GM10266 (cell line): ENCODE data around the gene RAB3GAP2.
"Not testable (repeated sequence)": the region's sequence is repeated elsewhere in the genome, so short reads cannot be mapped to it uniquely, and the experiment has no call there.

Source experiments
- DNase-seq: peaks from one replicate; pipeline ENCODE4 v3.0.0; 2012; ENCODE audit errors: extremely low spot score
- TF ChIP-seq, protein P1 (sequence below): IDR thresholded peaks from 2 replicates; pipeline ENCODE4 v1.5.1; 2012; ENCODE audit warnings: mild to moderate bottlenecking, low read depth; ENCODE audit not compliant: control insufficient read depth, insufficient read depth; ENCODE audit errors: missing control alignments

The RAB3GAP2 gene

GRCh38 chr1:220313576-220313975 is 41.3 kb upstream of the RAB3GAP2 start:
- TF ChIP-seq, protein P1, sequence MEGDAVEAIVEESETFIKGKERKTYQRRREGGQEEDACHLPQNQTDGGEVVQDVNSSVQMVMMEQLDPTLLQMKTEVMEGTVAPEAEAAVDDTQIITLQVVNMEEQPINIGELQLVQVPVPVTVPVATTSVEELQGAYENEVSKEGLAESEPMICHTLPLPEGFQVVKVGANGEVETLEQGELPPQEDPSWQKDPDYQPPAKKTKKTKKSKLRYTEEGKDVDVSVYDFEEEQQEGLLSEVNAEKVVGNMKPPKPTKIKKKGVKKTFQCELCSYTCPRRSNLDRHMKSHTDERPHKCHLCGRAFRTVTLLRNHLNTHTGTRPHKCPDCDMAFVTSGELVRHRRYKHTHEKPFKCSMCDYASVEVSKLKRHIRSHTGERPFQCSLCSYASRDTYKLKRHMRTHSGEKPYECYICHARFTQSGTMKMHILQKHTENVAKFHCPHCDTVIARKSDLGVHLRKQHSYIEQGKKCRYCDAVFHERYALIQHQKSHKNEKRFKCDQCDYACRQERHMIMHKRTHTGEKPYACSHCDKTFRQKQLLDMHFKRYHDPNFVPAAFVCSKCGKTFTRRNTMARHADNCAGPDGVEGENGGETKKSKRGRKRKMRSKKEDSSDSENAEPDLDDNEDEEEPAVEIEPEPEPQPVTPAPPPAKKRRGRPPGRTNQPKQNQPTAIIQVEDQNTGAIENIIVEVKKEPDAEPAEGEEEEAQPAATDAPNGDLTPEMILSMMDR: no peak
- DNase-seq: no peak

- not testable (repeated sequence) for DNase-seq
These were observed 37.9 kb upstream of the RAB3GAP2 start for GRCh38 chr1:220310147-220310546.

- DNase-seq: no peak
- TF ChIP-seq, protein P1: no peak
These were observed 35.4 kb upstream of the RAB3GAP2 start for GRCh38 chr1:220307607-220308006.

- TF ChIP-seq, protein P1: no peak
- no peak for DNase-seq
These were observed 34.1 kb upstream of the RAB3GAP2 start for GRCh38 chr1:220306339-220306738.

DNA sequence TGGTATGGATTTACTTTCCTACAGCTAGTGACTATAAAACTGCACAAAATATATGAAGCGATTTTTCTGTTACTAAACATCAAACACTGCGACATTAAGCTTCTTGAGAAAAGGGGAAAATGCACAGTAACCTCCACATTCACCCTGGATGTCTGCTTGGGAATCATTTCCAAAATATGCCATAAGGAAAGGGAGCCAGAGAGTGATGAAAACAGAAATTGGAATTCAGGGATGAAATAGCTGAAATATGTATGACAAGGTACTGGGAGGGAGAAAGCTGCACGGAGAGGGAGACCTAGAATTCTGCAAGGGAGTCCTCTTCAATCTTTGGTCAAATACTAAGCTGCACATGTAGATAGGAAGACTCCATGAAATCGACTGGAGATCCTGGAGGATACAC is 31.6 kb upstream of the RAB3GAP2 start:
- no peak for DNase-seq
- TF ChIP-seq, protein P1: no peak

DNA sequence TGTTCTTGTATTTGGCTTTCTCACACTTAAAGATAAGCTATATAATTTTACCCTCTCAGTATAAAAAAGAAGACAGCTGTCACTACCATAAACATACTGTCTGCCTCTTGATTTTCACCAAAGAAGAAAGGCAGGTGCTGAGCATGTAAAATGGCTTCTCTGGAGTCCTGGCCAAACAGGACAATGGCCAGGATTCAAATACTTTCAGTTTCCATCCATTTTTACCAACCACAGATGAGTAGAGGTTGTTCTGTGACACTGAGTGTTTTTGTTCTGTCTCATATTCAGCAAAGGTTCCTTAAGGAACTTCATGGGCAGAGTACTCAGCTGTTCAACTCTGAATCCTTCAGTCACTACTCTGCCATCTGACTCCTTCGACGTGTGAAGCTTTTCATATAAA is 29.4 kb upstream of the RAB3GAP2 start:
- DNase-seq: no peak
- TF ChIP-seq, protein P1: no peak

- DNase-seq: no peak
- TF ChIP-seq, protein P1: no peak
These were observed 28.3 kb upstream of the RAB3GAP2 start for GRCh38 chr1:220300442-220301121.

- TF ChIP-seq, protein P1: no peak
- DNase-seq: no peak
These were observed 27.1 kb upstream of the RAB3GAP2 start for GRCh38 chr1:220299337-220299736.
